SK-N-SH (cell line): Measurements from ENCODE around the gene ABCC2. TPM values are rescaled to one million over a fixed set of nuclear protein-coding genes. Genes with fewer than 3 reads are reported as not detected.

ENCODE experiments used
- CTCF ChIA-PET: fragments of 300-600, 350-600 bp; formaldehyde crosslinking; extraction: SDS; loops from one replicate; lab custom pipeline; 2021; lab: Yijun Ruan, JAX
- POLR2A ChIA-PET: fragments of 350-600 bp; sonication (Branson Sonifier 250); formaldehyde crosslinking; extraction: SDS; loops from one replicate; lab custom pipeline; 2020; ENCODE audit warnings: antibody characterized with exemption, inconsistent platforms; lab: Yijun Ruan, JAX
- DNase-seq: peaks from one replicate; pipeline ENCODE4 v3.0.0; 2012
- H2AFZ ChIP-seq: fragments of 200-600 bp; sonication (generic); 2 replicates; pipeline ENCODE4 v1.8.1; 2016; ENCODE audit warnings: antibody characterized with exemption, mild to moderate bottlenecking, low read depth
- H3F3A ChIP-seq: fragments of 200-600 bp; sonication (generic); replicated peaks from 2 replicates; pipeline ENCODE3; 2016; ENCODE audit warnings: antibody characterized with exemption, mild to moderate bottlenecking; ENCODE audit not compliant: insufficient read depth
- H3K27ac ChIP-seq, 2 experiments: fragments of 200-500 bp in 1 of 2; fragments of 200-600 bp in 1 of 2; sonication (Bioruptor generic) in 1 of 2; sonication (generic), shearing (Covaris generic) in 1 of 2; 2 replicates each; pipeline versions ENCODE4 v1.5.1 to v1.6.1; 2014 to 2016; ENCODE audit warnings: low read depth in 2 of 2, inconsistent platforms in 1 of 2, low read length in 1 of 2, mild to moderate bottlenecking in 1 of 2, mixed read lengths in 1 of 2
- H3K27me3 ChIP-seq: fragments of 200-600 bp; sonication (generic), shearing (Covaris generic); 2 replicates; pipeline ENCODE4 v1.6.1; 2016; ENCODE audit warnings: mixed run types; ENCODE audit not compliant: insufficient read depth
- H3K36me3 ChIP-seq, 2 experiments: fragments of 200-500 bp in 1 of 2; fragments of 200-600 bp in 1 of 2; sonication (Bioruptor generic) in 1 of 2; sonication (generic) in 1 of 2; replicated peaks in 1 of 2; 2 replicates each; pipeline versions ENCODE3 to v1.5.1; 2014 to 2016; ENCODE audit warnings: low read length in 1 of 2, mild to moderate bottlenecking in 1 of 2; ENCODE audit not compliant: insufficient read depth in 2 of 2, control insufficient read depth in 1 of 2
- H3K4me1 ChIP-seq, 2 experiments: fragments of 200-500 bp in 1 of 2; fragments of 200-600 bp in 1 of 2; sonication (Bioruptor generic) in 1 of 2; sonication (generic), shearing (Covaris generic) in 1 of 2; 2 replicates each; pipeline versions ENCODE4 v1.5.1 to v1.6.1; 2014 to 2016; ENCODE audit warnings: low read depth in 1 of 2, low read length in 1 of 2, mixed run types in 1 of 2; ENCODE audit not compliant: insufficient read depth in 2 of 2, control insufficient read depth in 1 of 2
- H3K4me2 ChIP-seq: fragments of 200-600 bp; sonication (generic), shearing (Covaris generic); 2 replicates; pipeline ENCODE4 v1.6.1; 2017; ENCODE audit warnings: mixed run types
- H3K4me3 ChIP-seq, 2 experiments: fragments of 200-500 bp in 1 of 2; fragments of 200-600 bp in 1 of 2; sonication (Bioruptor generic) in 1 of 2; sonication (generic), shearing (Covaris generic) in 1 of 2; 2 replicates each; pipeline versions ENCODE4 v1.5.1 to v1.8.1; 2014 to 2016; ENCODE audit warnings: low read depth in 2 of 2, inconsistent platforms in 1 of 2, low read length in 1 of 2, mild to moderate bottlenecking in 1 of 2, mixed read lengths in 1 of 2, moderate library complexity in 1 of 2
- H3K79me2 ChIP-seq: fragments of 200-600 bp; sonication (generic); 2 replicates; pipeline ENCODE4 v1.8.1; 2017; ENCODE audit warnings: mild to moderate bottlenecking; ENCODE audit not compliant: insufficient read depth
- H3K9ac ChIP-seq: fragments of 200-600 bp; sonication (generic); 2 replicates; pipeline ENCODE4 v1.6.1; 2017; ENCODE audit warnings: mixed run types
- H3K9me2 ChIP-seq: fragments of 200-600 bp; sonication (generic); 2 replicates; pipeline ENCODE4 v1.6.1; 2017; ENCODE audit warnings: mixed run types
- H3K9me3 ChIP-seq: fragments of 200-600 bp; sonication (generic); 2 replicates; pipeline ENCODE4 v1.6.1; 2017; ENCODE audit warnings: mixed run types, mild to moderate bottlenecking, moderate library complexity
- H4K20me1 ChIP-seq: fragments of 200-600 bp; sonication (generic); 2 replicates; pipeline ENCODE4 v1.6.1; 2017; ENCODE audit warnings: mild to moderate bottlenecking, mixed run types; ENCODE audit not compliant: insufficient read depth
- EZH2phosphoT487 ChIP-seq: fragments of 200-600 bp; sonication (generic); IDR thresholded peaks from 2 replicates; pipeline ENCODE4 v1.6.1; 2017; ENCODE audit warnings: low read depth, mixed run types, mild to moderate bottlenecking, antibody characterized with exemption, moderate library complexity, borderline replicate concordance
- FOXJ3 ChIP-seq: sonication (generic); formaldehyde crosslinking; IDR thresholded peaks from 2 replicates; pipeline ENCODE4 v1.5.1; 2020; ENCODE audit warnings: mild to moderate bottlenecking, missing genetic modification reagents
- GATA2 ChIP-seq: sonication (generic); formaldehyde crosslinking; IDR thresholded peaks from 2 replicates; pipeline ENCODE4 v1.5.0; 2020; ENCODE audit warnings: mild to moderate bottlenecking, missing genetic modification reagents
- MEF2A ChIP-seq: IDR thresholded peaks from 2 replicates; pipeline ENCODE4 v1.4.0; 2012; ENCODE audit warnings: low read depth, borderline replicate concordance
- NRF1 ChIP-seq: IDR thresholded peaks from 2 replicates; pipeline ENCODE4 v1.6.1; 2012; ENCODE audit warnings: low read depth, mild to moderate bottlenecking, low read length
- RCOR1 ChIP-seq: fragments of 150-350 bp; IDR thresholded peaks from 2 replicates; pipeline ENCODE4 v1.6.1; 2017; ENCODE audit warnings: antibody characterized with exemption, low read length
- RFX5 ChIP-seq: IDR thresholded peaks from 2 replicates; pipeline ENCODE4 v1.6.1; 2012; ENCODE audit warnings: mild to moderate bottlenecking, improper control_type of control experiment, low read length
- SIN3A ChIP-seq: IDR thresholded peaks from 2 replicates; pipeline ENCODE4 v1.6.1; 2012; ENCODE audit warnings: low read depth, mild to moderate bottlenecking, low read length, moderate library complexity, borderline replicate concordance
- SMC3 ChIP-seq: IDR thresholded peaks from 2 replicates; pipeline ENCODE4 v1.6.1; 2012; ENCODE audit warnings: low read depth, low read length, improper control_type of control experiment
- TEAD4 ChIP-seq: IDR thresholded peaks from 2 replicates; pipeline ENCODE4 v1.4.0; 2012; ENCODE audit warnings: mild to moderate bottlenecking, borderline replicate concordance; ENCODE audit not compliant: insufficient read depth
- WGBS: methylation state at CpG from one replicate; pipeline ENCODE4 v1.1.6; 2017; ENCODE audit warnings: low lambda C conversion rate; 5-methylcytosine and 5-hydroxymethylcytosine counted together
- polyA plus RNA-seq, 3 experiments: library from polyadenylated mRNA; depleted of rRNA; stranded (reverse); fragments of >200 nt; gene quantifications; 2 replicates each; pipeline ENCODE4 v1.2.3, GENCODE V29; 2012
- TF ChIP-seq, protein P1 (sequence below): fragments of 150-350 bp; IDR thresholded peaks from 2 replicates; pipeline ENCODE4 v1.6.1; 2017; ENCODE audit warnings: antibody characterized with exemption, low read length, low read depth, borderline replicate concordance
- TF ChIP-seq, protein P2 (sequence below): IDR thresholded peaks from 2 replicates; pipeline ENCODE4 v1.4.0; 2012; ENCODE audit warnings: low read depth, borderline replicate concordance
- TF ChIP-seq, protein P3 (sequence below): fragments of 200-600 bp; sonication (generic); IDR thresholded peaks from 2 replicates; pipeline ENCODE4 v1.6.1; 2017; ENCODE audit warnings: antibody characterized with exemption, mild to moderate bottlenecking, moderate library complexity
- TF ChIP-seq, protein P4 (sequence below): IDR thresholded peaks from 2 replicates; pipeline ENCODE4; 2012
- TF ChIP-seq, protein P5 (sequence below): IDR thresholded peaks from 2 replicates; pipeline ENCODE4 v1.4.0; 2012; ENCODE audit warnings: low read depth, borderline replicate concordance

ABCC2 gene
- polyA plus RNA-seq, 1 of the 3 experiments (the other 2 are of a cell fraction), result 0.48 TPM

DNA sequence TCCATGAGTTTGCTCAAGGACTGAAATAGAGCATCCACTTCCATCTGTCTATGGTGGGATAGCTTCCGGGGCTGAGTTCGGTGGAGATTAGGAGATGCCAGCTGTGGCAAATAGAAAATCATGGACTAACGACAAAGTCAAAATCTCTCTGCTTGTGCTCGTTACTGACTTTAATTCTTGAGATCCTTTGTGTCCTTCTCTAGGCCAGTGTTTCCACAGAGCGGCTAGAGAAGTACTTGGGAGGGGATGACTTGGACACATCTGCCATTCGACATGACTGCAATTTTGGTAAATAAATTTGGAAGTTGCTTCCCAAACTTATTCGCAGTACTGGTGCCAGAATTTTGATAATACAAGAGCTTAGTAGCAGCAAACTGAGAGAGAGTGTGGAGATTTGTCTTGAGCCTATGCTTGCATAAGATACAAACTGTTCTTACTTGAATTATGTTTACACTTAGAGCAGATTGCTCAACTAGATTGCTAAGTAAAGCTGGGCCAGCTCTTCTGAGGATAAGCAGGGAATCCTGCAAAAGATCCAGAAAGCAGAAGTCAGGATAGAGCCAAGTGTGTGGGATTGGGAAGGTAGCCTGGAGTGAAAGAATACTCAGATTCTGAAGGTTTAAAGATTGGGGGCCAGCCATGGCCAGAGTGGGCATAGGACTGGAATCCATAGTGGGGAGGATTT lies 27.6 kb downstream of the ABCC2 start:
- ChIA-PET CTCF (interaction anchor here (2.2 kb wide), 1 partner anchor 36 kb away, joined by 8 read pairs; no protein-coding TSS in a partner anchor), POLR2A (no interaction called here)
- H3K27me3 ChIP-seq, result no peaks in the 10 kb centered on the region
- DNase-seq, result no peak
- no peaks in the 10 kb centered on the region for H3K9me2 ChIP-seq
- no peak overlapping the region for H2AFZ ChIP-seq
- no peaks in the 10 kb centered on the region for H3K4me1 ChIP-seq
- no peak overlapping the region for H3K4me3 ChIP-seq
- no peaks in the 10 kb centered on the region for H3K79me2 ChIP-seq
- H3K36me3 ChIP-seq, result no peaks in the 10 kb centered on the region
- H3K4me2 ChIP-seq, result no peak overlapping the region
- H3F3A ChIP-seq, result peaks cover 13% of the 10 kb centered on the region
- no peaks in the 10 kb centered on the region for H3K9me3 ChIP-seq
- H4K20me1 ChIP-seq, result no peaks in the 10 kb centered on the region
- 85% methylated on average over 7 of the region's 7 CpGs for WGBS
- TF ChIP-seq, protein P1, sequence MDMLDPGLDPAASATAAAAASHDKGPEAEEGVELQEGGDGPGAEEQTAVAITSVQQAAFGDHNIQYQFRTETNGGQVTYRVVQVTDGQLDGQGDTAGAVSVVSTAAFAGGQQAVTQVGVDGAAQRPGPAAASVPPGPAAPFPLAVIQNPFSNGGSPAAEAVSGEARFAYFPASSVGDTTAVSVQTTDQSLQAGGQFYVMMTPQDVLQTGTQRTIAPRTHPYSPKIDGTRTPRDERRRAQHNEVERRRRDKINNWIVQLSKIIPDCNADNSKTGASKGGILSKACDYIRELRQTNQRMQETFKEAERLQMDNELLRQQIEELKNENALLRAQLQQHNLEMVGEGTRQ, result no peak
- no peak for TF ChIP-seq FOXJ3 (CRISPR knock-in tag)
- TF ChIP-seq GATA2 (CRISPR knock-in tag), result no peak
- no peak for TF ChIP-seq SIN3A
- TF ChIP-seq SMC3, result no peak
- no peak for TF ChIP-seq EZH2phosphoT487
- TF ChIP-seq RFX5, result no peak
- TF ChIP-seq, protein P2, sequence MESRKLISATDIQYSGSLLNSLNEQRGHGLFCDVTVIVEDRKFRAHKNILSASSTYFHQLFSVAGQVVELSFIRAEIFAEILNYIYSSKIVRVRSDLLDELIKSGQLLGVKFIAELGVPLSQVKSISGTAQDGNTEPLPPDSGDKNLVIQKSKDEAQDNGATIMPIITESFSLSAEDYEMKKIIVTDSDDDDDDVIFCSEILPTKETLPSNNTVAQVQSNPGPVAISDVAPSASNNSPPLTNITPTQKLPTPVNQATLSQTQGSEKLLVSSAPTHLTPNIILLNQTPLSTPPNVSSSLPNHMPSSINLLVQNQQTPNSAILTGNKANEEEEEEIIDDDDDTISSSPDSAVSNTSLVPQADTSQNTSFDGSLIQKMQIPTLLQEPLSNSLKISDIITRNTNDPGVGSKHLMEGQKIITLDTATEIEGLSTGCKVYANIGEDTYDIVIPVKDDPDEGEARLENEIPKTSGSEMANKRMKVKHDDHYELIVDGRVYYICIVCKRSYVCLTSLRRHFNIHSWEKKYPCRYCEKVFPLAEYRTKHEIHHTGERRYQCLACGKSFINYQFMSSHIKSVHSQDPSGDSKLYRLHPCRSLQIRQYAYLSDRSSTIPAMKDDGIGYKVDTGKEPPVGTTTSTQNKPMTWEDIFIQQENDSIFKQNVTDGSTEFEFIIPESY, result no peak
- no peak for TF ChIP-seq RCOR1
- TF ChIP-seq, protein P3, sequence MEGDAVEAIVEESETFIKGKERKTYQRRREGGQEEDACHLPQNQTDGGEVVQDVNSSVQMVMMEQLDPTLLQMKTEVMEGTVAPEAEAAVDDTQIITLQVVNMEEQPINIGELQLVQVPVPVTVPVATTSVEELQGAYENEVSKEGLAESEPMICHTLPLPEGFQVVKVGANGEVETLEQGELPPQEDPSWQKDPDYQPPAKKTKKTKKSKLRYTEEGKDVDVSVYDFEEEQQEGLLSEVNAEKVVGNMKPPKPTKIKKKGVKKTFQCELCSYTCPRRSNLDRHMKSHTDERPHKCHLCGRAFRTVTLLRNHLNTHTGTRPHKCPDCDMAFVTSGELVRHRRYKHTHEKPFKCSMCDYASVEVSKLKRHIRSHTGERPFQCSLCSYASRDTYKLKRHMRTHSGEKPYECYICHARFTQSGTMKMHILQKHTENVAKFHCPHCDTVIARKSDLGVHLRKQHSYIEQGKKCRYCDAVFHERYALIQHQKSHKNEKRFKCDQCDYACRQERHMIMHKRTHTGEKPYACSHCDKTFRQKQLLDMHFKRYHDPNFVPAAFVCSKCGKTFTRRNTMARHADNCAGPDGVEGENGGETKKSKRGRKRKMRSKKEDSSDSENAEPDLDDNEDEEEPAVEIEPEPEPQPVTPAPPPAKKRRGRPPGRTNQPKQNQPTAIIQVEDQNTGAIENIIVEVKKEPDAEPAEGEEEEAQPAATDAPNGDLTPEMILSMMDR, result no peak
- TF ChIP-seq, protein P4, sequence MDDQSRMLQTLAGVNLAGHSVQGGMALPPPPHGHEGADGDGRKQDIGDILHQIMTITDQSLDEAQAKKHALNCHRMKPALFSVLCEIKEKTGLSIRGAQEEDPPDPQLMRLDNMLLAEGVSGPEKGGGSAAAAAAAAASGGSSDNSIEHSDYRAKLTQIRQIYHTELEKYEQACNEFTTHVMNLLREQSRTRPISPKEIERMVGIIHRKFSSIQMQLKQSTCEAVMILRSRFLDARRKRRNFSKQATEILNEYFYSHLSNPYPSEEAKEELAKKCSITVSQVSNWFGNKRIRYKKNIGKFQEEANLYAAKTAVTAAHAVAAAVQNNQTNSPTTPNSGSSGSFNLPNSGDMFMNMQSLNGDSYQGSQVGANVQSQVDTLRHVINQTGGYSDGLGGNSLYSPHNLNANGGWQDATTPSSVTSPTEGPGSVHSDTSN, result no peak
- TF ChIP-seq, protein P5, sequence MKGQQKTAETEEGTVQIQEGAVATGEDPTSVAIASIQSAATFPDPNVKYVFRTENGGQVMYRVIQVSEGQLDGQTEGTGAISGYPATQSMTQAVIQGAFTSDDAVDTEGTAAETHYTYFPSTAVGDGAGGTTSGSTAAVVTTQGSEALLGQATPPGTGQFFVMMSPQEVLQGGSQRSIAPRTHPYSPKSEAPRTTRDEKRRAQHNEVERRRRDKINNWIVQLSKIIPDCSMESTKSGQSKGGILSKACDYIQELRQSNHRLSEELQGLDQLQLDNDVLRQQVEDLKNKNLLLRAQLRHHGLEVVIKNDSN, result no peak
- TF ChIP-seq NRF1, result no peak
- no peak for TF ChIP-seq MEF2A
- no peak for TF ChIP-seq TEAD4
- no peak overlapping the region for H3K27ac ChIP-seq
- H3K9ac ChIP-seq, result no peak overlapping the region
